Left ventricle myocardium inferior (tissue), 1 donor: ENCODE measurements around the gene PRKG1. TPM values are rescaled to one million over a fixed set of nuclear protein-coding genes. Genes with fewer than 3 reads are reported as not detected.

Experiments
- DNase-seq: peaks from one replicate; pipeline ENCODE4 v3.0.0-alpha.2; 2020
- H3K27ac ChIP-seq: fragments of 200-600 bp; replicated peaks from 2 replicates; pipeline ENCODE4 v1.8.0; 2021
- H3K27me3 ChIP-seq: fragments of 200-600 bp; 2 replicates; pipeline ENCODE4 v1.8.0; 2021; ENCODE audit warnings: low read depth
- H3K36me3 ChIP-seq: fragments of 200-600 bp; 2 replicates; pipeline ENCODE4 v1.8.0; 2021
- H3K4me1 ChIP-seq: fragments of 200-600 bp; 2 replicates; pipeline ENCODE4 v1.8.0; 2021
- H3K4me3 ChIP-seq: fragments of 200-600 bp; 2 replicates; pipeline ENCODE4 v1.8.0; 2021; ENCODE audit warnings: mild to moderate bottlenecking, moderate library complexity
- H3K9me3 ChIP-seq: fragments of 200-600 bp; replicated peaks from 2 replicates; pipeline ENCODE4 v1.8.0; 2021
- intact Hi-C: fragments of 100-400 bp; cut with micrococcal nuclease; formaldehyde crosslinking; loops from one replicate; pipeline ENCODE4 v1.11.0; 2022
- total RNA-seq: library from RNA; stranded (reverse); fragmentation: NEBNext Ultra II Directional; extraction: Animal tissue kit (Norgen Biotek cat#: 25700); gene quantifications from one replicate; pipeline ENCODE4 v1.2.1, GENCODE V29; 2021
- TF ChIP-seq, protein P1 (sequence below): fragments of 200-600 bp; IDR thresholded peaks from 2 replicates; pipeline ENCODE4 v1.8.0; 2021; ENCODE audit warnings: antibody characterized with exemption, mild to moderate bottlenecking, borderline replicate concordance
- donor health status: DM: no; HTN: yes; CAD: no; lungs with severe emphysema.

PRKG1 gene
- total RNA-seq, 1 donor from 2014 or later, result 38.9 TPM

DNA sequence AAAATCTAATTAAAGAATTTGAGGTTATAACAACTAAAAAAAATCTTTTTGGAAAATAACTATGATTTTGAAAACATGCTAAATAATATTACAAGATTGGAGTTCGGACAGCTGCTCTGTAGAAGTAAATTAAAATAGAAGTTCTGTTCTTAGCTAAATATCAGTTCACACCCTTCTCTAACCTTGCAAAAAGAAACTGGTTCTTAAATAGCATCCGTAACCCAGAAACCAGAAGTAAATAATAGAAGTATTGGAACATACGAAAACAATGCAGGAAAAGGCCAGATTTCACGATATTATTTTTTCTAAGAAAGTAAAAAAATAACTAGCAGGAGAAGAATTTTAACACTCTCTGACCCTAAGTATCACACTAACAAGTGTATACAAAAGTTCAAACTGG lies 164.7 kb downstream of the PRKG1 start:
- Histone ChIP-seq H3K36me3 (no peaks in the 10 kb centered on the region), H3K9me3 (no peaks in the 10 kb centered on the region), H3K4me3 (peak overlapping the region; percentile 29), H3K4me1 (peaks cover 51% of the 10 kb centered on the region), H3K27ac (peak overlapping the region; percentile 67), H3K27me3 (no peaks in the 10 kb centered on the region)
- DNase-seq, result no peak
- intact Hi-C loops, result no loop called here
- TF ChIP-seq, protein P1, sequence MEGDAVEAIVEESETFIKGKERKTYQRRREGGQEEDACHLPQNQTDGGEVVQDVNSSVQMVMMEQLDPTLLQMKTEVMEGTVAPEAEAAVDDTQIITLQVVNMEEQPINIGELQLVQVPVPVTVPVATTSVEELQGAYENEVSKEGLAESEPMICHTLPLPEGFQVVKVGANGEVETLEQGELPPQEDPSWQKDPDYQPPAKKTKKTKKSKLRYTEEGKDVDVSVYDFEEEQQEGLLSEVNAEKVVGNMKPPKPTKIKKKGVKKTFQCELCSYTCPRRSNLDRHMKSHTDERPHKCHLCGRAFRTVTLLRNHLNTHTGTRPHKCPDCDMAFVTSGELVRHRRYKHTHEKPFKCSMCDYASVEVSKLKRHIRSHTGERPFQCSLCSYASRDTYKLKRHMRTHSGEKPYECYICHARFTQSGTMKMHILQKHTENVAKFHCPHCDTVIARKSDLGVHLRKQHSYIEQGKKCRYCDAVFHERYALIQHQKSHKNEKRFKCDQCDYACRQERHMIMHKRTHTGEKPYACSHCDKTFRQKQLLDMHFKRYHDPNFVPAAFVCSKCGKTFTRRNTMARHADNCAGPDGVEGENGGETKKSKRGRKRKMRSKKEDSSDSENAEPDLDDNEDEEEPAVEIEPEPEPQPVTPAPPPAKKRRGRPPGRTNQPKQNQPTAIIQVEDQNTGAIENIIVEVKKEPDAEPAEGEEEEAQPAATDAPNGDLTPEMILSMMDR, result no peak

DNA sequence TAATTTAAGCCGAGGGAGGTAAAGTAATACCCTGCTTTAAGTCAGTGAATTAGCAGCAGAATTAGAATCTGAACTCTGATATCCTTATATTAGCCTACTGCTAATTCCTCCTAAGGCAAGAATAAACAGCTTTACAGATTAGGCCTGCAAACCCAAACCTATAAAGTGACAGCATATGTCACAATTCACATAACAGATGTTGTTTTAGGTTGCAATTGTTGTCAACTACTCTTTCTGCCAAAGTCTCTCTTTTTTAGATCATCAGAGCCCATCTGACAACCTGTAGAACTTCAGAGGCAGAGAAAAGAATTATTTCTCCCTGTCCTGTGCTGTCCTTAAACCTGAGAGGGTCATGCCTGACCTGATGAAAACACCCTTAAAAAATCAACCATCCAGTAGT lies 167.2 kb downstream of the PRKG1 start:
- intact Hi-C loops, result no loop called here
- TF ChIP-seq, protein P1, result no peak

DNA sequence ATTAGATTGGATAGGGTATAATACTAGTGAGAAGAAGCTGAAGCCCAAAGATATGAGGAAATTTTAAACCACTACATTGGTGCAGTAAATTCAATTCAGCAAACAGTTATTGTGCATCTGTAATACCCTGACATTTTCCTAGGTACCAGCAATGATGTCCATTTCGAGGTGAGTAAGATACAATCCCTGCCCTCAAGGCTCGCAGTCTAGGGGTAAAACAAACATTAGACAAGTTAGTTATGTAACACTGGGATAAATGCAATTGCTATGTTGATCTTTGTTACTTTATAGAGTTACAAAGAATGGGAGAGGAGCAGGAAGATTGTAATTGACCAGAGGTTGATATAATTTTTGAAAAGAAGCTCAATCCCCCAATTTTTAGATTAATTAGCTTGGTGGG lies 168.1 kb downstream of the PRKG1 start:
- H3K27me3 ChIP-seq, result no peaks in the 10 kb centered on the region
- TF ChIP-seq, protein P1, result no peak
- H3K4me1 ChIP-seq, result peaks cover 76% of the 10 kb centered on the region
- no peaks in the 10 kb centered on the region for H3K9me3 ChIP-seq
- peak overlapping the region; percentile 67 for H3K27ac ChIP-seq
- no peak overlapping the region for H3K4me3 ChIP-seq
- intact Hi-C loops, result no loop called here
- H3K36me3 ChIP-seq, result no peaks in the 10 kb centered on the region
- no peak for DNase-seq

More for the DNA sequence above, 167.2 kb downstream of the PRKG1 start:
- no peaks in the 10 kb centered on the region for H3K27me3 ChIP-seq
- no peak overlapping the region for H3K4me3 ChIP-seq
- H3K4me1 ChIP-seq, result peaks cover 76% of the 10 kb centered on the region
- DNase-seq, result no peak
- H3K27ac ChIP-seq, result peak overlapping the region; percentile 67
- H3K9me3 ChIP-seq, result no peaks in the 10 kb centered on the region
- H3K36me3 ChIP-seq, result no peaks in the 10 kb centered on the region

DNA sequence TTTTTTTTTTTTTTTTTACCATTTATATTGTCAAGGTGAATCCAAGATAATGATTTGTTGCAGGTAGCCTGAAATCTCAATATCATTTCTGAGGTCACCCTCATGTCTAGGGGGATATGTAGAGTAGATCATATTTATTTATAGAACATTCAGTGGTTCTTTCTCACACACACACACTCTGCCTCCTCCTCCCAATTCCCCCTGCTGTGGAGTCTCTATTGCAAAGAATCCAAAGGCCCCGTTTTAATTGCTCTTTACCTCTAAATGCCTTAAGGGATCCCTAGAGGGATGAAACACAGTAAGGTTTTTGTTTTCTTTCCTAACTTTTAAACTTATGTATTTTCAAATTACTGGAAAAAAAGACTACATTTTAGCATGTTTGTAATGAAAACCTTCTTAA lies 170.0 kb downstream of the PRKG1 start:
- TF ChIP-seq, protein P1, result no peak
- DNase-seq, result no peak
- peak overlapping the region; percentile 26 for H3K4me3 ChIP-seq
- H3K27me3 ChIP-seq, result no peaks in the 10 kb centered on the region
- no peaks in the 10 kb centered on the region for H3K9me3 ChIP-seq
- H3K36me3 ChIP-seq, result no peaks in the 10 kb centered on the region
- H3K4me1 ChIP-seq, result peaks cover 60% of the 10 kb centered on the region
- intact Hi-C loops, result no loop called here
- peak overlapping the region; percentile 73 for H3K27ac ChIP-seq

DNA sequence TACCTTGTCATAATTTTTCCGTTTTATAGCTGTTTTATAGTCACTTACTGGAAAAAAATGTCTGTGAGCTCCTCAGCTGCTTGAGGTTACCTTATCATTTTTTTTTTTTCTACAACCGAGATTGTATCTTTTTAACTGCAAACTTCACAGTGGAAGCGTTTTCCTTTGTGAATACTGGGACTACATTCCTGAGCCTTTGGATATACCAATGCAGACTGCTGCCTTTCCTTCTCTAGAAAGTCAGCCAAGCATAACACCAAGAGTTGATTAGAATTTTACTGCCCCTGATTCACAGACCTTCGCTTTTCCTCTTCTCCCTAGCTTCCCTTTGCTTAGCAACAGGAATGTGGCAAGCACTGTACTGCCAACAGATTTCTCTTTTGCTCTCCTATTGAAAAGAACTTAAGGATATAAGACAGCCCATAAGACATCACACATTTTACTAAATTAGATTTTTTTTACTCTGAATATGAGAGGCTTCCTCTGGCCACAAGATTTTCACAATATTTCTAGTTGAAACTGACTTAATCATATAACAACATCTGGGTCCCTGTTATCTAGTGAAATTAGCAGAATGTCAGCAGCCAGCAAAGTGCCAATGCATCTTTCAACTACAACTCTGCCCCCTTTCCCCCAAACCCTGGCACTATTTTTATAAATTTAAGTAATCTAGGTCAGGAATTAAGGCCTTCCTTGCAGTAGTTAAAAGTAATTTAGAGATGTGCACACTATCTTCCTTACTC lies 170.6 kb downstream of the PRKG1 start:
- Histone ChIP-seq H3K9me3 (no peaks in the 10 kb centered on the region), H3K4me1 (peaks cover 59% of the 10 kb centered on the region), H3K36me3 (no peaks in the 10 kb centered on the region), H3K27me3 (no peaks in the 10 kb centered on the region), H3K4me3 (peak overlapping the region; percentile 26), H3K27ac (peak overlapping the region; percentile 73)
- intact Hi-C loops, result no loop called here
- DNase-seq, result no peak
- TF ChIP-seq, protein P1, result no peak
